Measurements from ENCODE around the gene KIRREL3.
"Not testable (repeated sequence)": the region's sequence is repeated elsewhere in the genome, so short reads cannot be mapped to it uniquely, and the experiment has no call there.

Gene KIRREL3

GRCh38 chr11:126996036-126996804, 4.3 kb downstream of the KIRREL3 start:
- no peak for DNase-seq

- DNase-seq, result no peak
Measured at GRCh38 chr11:126993599-126993998, 7.0 kb downstream of the KIRREL3 start.

GRCh38 chr11:126992804-126993111, 7.8 kb downstream of the KIRREL3 start:
- no peak for DNase-seq

GRCh38 chr11:126992065-126992803, 8.3 kb downstream of the KIRREL3 start:
- DNase-seq, result peak; percentile 7

- DNase-seq, result no peak
Measured at GRCh38 chr11:126991596-126991995, 9.0 kb downstream of the KIRREL3 start.

GRCh38 chr11:126990716-126991480, 9.7 kb downstream of the KIRREL3 start:
- no peak for DNase-seq

- DNase-seq, result peak; percentile 3
Measured at GRCh38 chr11:126989942-126990715, 10.4 kb downstream of the KIRREL3 start.

- DNase-seq, result no peak
Measured at GRCh38 chr11:126988655-126989054, 11.9 kb downstream of the KIRREL3 start.

GRCh38 chr11:126981635-126982034, 18.9 kb downstream of the KIRREL3 start:
- DNase-seq, result no peak

- no peak for DNase-seq
Measured at GRCh38 chr11:126978911-126979310, 21.7 kb downstream of the KIRREL3 start.

- DNase-seq, result no peak
Measured at GRCh38 chr11:126978165-126978564, 22.4 kb downstream of the KIRREL3 start.

GRCh38 chr11:126973051-126973450, 27.5 kb downstream of the KIRREL3 start:
- DNase-seq, result no peak

GRCh38 chr11:126971305-126971704, 29.3 kb downstream of the KIRREL3 start:
- no peak for DNase-seq

- no peak for DNase-seq
Measured at GRCh38 chr11:126969865-126970479, 30.6 kb downstream of the KIRREL3 start.

GRCh38 chr11:126968915-126969314, 31.7 kb downstream of the KIRREL3 start:
- no peak for DNase-seq

GRCh38 chr11:126965331-126965730, 35.2 kb downstream of the KIRREL3 start:
- no peak for DNase-seq

- DNase-seq, result no peak
Measured at GRCh38 chr11:126963603-126964363, 36.8 kb downstream of the KIRREL3 start.

GRCh38 chr11:126963115-126963514, 37.5 kb downstream of the KIRREL3 start:
- no peak for DNase-seq

- DNase-seq, result no peak
Measured at GRCh38 chr11:126959700-126960099, 40.9 kb downstream of the KIRREL3 start.

GRCh38 chr11:126956635-126957034, 43.9 kb downstream of the KIRREL3 start:
- DNase-seq, result no peak

GRCh38 chr11:126952533-126952932, 48.0 kb downstream of the KIRREL3 start:
- DNase-seq, result not testable (repeated sequence)

GRCh38 chr11:126951465-126951864, 49.1 kb downstream of the KIRREL3 start:
- no peak for DNase-seq

All from GOT3 (cell line).